HG03565 (cell line): ENCODE measurements around the gene HSFX3.
"Not testable (repeated sequence)": the region's sequence is repeated elsewhere in the genome, so short reads cannot be mapped to it uniquely, and the experiment has no call there.

Experiments used
- ATAC-seq: cut with Tn5 transposase; IDR thresholded peaks from one replicate; pipeline ENCODE4 v1.9.1; 2021; ENCODE audit warnings: mild to moderate bottlenecking, moderate library complexity; ENCODE audit not compliant: unreplicated experiment

HSFX3 gene

GRCh38 chrX:149549701-149550100, at the start of gene HSFX3:
Gene HSFX3 (minus strand): TSS chrX:149549924. CDS start chrX:149549852, 72 bp downstream.
- not testable (repeated sequence) for ATAC-seq

GRCh38 chrX:149598603-149599002, 48.9 kb upstream of the HSFX3 start:
- not testable (repeated sequence) for ATAC-seq

DNA sequence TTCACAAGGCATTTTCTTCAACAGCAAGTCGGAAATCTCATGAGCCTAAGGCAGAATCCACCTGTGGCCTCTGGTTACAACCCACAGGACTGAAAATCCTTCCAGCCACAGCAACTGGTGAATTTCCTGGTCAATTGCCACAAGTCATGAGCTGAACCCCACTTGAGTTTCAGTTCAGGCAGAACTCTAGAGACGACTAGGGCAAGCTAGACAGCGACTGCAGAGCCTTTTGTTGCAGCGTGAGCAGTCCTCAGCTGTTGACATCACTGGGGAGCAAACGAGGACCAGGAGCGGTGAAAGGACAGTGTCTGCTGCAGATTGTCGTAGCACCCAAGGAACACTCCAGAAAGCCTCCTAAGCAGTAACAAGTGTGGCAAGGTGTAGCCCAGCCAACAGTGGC, 46.2 kb upstream of the HSFX3 start:
- not testable (repeated sequence) for ATAC-seq

DNA sequence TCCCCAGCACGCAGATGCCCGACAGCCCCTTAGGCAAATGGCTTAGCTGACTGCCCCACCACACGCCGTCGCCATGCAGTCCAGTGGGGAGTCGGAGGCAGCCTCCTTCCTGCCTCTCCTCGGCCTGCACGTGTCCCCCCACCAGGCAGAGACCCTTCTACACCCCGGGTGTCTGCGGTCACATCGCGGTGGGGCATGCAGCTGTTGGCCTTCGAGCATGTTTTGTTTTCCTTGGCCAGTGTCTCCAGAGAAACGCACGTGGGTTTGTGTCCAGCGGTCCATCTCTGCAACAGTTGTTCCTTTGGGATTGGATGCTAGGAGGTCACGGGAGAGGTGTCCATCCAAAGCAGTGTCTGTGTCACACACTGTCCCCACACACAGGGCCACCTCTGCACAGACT, 45.5 kb upstream of the HSFX3 start, which contains the start of gene HSFX2:
HSFX2 (minus strand) TSS at position 101 of the 400 bp plus-strand sequence. CDS start 614 bp downstream, outside the sequence.
- ATAC-seq, result not testable (repeated sequence)

GRCh38 chrX:149590993-149591392, 41.3 kb upstream of the HSFX3 start:
- ATAC-seq, result not testable (repeated sequence)

GRCh38 chrX:149587359-149587758, 37.6 kb upstream of the HSFX3 start, which contains the start of gene MAGEA9B:
Gene MAGEA9B (minus strand): TSS chrX:149587459. CDS start chrX:149583179, 4,280 bp downstream.
- not testable (repeated sequence) for ATAC-seq

DNA sequence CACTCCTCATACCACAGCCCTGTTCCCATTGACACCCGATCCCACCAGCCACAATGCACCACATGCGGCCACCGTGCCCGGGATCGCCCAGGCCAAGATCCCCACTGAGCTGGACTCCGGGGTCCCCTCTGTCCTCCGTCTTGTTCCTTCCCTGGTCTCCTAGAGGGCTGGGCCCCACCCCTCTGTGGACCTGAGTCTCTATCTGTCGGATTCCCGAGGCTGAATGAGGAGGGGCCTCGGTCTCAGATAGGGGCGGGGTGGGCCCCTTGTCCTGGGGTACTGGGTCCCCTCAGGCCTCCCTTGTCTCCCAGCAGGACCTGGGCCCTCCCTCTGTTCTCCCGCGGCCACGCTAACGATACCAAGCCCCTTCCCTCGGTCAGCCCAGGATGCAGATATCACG, 35.9 kb upstream of the HSFX3 start:
- not testable (repeated sequence) for ATAC-seq

DNA sequence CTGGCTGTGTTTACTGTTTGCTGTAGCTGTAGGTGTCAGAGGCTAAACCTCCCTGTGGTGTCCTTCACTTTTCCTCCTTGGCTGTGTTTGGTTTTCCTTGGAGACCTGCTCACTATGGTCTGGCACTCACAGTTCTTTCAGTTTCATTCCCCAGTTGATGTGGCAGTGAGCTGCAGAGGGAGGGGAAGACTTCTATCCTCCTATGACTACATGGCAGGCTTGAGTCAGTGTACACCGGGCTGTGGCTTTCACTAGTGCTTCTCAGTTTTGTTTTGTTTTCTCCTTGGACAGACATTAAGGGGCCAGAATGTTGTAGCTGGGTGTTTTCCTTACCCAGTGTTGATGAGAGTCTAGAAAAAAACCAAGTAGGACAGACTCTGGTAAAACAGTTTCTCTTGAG, 23.7 kb upstream of the HSFX3 start:
- ATAC-seq, result peak; percentile 100

- no peak for ATAC-seq
Measured at GRCh38 chrX:149572743-149573142, 23.0 kb upstream of the HSFX3 start.

- ATAC-seq, result no peak
Measured at GRCh38 chrX:149571770-149572169, 22.0 kb upstream of the HSFX3 start.

DNA sequence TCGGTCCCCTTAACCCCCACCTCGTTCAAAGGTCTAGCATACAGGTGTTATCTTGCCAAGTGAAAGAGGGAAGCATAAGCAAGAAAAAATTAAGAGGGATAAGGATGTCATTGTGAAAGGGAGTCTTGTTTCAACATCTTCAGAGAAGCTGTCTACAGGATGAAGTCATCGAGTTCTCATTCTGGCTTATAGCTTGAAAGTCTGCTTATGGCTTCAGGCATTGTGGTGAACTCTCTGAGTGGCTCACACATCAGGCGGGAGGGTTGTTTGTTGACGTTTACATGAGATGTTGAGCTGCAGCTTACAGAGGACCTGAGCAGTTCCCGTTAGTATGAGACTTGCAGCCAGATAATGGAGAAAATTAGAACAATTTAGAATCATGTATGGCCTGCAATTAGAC, 20.9 kb upstream of the HSFX3 start:
- no peak for ATAC-seq

DNA sequence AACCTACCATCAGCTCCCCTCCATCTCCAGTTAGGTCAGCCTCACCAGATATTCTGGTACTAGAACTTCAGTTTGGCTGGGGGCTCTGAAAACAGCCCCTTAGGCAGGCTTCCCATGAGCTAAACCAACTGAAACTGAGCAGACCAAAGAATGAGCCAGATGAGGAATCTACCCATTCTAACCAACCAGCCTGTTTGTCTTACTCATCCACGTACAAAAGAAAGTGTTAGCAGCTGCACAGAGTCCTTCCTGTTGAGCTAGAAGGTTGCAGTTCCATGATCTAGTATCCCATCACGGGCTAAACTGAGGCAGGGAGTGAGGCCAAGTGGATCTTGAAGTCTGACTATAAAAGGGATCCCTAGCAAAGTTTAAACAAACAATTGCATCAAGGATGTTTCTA, 20.0 kb upstream of the HSFX3 start:
- no peak for ATAC-seq

DNA sequence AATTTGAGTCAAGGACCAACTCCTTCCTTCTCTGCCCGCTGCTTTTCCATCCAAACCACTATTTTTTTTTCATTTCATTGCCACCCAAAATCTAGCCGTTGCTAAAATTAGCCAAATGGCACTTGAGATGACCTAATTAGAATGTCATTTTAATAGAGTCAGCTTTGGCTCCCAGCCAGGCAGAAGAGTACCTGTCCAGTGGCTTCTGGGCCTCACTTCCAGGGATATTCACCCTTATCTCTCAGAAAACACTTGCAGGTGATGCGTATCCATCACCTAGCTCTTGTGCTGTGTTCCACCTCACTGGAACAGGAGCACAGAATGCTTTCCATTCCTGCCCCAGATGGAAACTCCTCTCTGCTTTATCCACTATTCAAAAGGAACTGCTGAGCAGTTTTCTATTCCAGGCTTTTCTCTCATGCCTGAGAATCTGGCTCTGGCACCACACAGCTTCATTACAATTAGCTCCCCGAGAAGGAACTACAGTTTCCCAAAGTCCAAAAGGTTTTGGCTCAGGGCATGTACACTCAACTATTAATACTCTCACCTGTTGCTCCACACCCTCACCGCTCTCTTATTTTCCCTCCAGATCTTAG, 19.1 kb upstream of the HSFX3 start:
- ATAC-seq, result no peak

DNA sequence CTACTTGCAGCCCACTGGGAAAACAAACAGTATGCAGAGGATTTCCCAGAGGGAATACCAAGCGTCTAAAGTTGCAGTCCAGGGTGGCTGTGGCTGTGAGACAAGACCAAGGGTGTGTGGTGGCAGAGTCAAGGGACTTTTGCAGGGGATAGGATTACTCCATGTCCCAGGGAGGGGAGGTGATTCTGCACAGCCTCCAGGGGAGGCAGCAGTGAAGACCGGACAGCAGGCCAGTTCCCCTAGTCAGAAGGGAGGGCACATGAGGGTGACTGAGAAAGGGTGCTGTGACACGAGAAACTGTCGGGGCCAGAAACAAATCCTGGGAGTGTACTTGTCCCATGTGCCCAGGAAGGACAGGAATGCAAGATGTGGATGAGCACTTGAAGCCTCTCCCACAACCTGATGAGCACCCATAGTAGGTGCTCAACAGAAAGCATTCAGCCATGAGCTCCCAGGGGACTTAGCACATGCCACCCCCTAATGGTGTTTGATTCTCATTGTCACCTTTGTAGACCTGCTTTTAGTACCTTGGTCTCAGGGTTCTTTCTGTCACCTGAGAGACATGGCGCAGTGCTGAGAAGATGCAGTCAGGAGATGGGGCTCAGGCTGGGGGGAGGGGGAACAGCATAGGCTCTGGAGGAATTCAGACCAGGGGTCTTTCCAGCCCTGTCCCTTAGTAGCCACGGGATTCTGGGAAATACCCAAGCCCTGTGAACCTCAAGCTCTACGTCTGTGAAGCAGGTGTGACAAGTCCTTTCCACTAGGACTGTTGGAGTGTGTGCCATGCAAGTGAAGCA, 18.1 kb upstream of the HSFX3 start:
- no peak for ATAC-seq

DNA sequence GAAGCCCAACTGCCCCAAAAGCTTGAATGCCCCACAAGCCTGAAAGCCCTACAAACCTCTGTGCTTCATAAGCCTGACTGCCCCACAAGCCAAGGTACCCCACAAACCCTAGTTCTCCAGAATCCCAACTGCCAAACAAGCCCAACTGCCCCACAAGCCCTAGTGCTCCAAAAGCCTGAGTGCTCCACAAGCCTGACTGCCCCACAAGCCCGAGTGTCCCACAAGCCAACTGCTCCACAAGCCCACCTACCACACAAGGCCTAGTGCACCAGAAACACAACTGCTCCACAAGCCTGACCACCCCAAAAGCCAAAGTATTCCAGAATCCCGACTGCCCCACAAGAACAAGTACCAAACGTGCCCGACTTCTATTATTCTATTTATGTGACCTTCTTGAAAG, 13.6 kb upstream of the HSFX3 start:
- ATAC-seq, result no peak

- not testable (repeated sequence) for ATAC-seq
Measured at GRCh38 chrX:149555251-149555650, 5.5 kb upstream of the HSFX3 start.

DNA sequence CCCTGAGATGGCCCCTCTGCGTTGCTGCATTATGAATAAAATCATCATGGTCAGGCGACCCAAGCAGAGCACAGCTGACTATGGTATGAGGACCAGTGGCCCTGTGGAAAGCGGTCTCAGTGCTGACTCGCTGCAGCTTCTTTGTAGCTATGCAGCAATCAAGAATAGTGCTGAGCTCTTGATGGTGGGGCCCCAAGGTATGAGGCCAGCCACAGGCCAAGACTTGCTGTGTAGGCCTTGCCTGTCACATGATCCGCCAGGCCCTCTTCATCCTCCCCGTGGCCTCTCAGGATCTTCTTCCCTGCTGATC, 2.2 kb upstream of the HSFX3 start:
- ATAC-seq, result peak; percentile 13

DNA sequence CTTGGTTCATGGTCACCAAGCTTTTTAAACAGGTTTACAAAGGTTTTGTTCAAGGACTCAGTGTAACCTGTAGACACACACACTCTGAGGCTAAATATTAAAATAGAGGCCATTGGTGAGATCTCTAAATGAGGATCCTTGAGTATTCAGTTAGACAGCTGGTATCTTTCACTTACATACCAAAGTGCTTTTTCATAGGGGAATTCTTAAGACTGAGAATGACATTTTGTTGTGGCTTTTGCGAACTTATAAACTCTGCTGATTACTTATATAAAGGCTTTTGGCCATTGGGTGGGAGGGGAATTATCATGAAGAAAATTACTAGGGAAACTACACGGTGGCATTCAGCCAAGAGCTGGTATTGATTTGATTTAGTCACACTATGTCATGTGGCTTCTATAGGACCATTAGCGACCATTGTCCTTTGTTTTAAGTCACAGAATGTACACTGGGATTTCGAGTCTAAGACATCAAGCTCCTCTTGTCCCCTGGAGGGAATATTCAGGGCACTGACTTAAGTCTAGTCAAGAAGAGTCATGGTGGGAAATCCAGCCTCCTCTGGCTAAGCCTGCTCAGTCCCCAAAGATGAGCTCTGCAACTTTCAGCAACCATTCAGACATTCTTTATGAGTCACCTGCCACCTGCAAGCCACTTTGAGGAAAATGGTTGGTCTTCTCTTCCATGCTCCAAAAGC, 1.7 kb upstream of the HSFX3 start:
- peak; percentile 40 for ATAC-seq

DNA sequence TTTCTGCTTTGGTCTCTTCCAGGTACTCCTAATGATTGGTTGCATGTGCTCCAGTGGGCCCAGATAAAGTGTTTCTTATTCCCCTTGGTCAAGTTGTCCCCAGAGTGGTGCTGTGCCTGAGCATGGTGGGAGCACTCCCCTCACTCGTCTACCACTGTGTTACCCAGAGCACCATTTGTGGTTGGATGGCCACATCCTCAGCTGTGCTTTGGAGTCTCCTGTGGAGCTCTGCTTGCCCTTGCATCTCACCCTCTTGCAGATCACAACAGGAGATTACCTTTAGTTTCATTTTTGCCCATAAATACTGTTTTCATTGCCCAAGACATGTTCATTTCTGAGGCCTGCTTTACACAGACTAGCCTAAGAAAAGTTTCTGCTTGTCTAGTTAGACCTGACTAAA, 730 bp upstream of the HSFX3 start:
- not testable (repeated sequence) for ATAC-seq

DNA sequence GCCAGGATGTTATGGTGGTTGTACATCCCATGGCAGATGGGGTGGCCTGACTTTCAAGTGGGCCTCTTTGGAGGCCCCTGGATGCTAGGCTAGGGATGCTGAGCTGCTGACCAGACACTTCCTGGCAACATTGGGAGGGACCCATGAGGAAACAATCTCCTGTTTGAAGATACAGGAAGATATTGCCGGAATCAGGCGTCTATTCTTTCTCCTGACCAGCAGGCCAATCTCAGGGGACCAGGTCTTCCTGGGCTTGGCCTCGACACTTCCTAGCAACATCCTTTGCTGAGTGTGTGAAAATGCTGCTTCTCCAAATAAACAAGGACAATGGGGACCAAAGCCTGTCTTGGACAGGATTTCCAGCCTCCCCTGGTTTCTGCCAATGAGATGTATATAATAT, 1.9 kb downstream of the HSFX3 start:
- not testable (repeated sequence) for ATAC-seq

DNA sequence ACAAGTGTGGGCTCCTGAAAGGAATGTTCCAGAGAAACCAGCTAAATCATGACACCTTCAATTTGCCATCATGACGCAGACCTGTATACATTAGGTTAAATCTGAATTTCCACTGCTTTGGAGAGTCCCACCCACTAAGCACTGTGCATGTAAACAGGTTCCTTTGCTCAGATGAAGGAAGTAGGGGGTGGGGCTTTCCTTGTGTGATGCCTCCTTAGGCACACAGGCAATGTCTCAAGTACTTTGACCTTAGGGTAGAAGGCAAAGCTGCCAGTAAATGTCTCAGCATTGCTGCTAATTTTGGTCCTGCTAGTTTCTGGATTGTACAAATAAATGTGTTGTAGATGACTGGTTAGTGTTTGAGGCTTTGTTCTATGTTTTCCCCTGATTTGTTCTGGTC, 2.8 kb downstream of the HSFX3 start:
- ATAC-seq, result not testable (repeated sequence)
